NOMO-1 treated with dmso at 0.1 percent for 144 hours (cell line): ENCODE results near the gene C1QTNF3.
"Not testable (repeated sequence)": the region's sequence is repeated elsewhere in the genome, so short reads cannot be mapped to it uniquely, and the experiment has no call there.

ENCODE experiments used
- DNase-seq: peaks from one replicate; lab custom pipeline; 2025; ENCODE audit not compliant: unreplicated experiment; lab: John Stamatoyannopoulos, UW

The C1QTNF3 gene, protein sequence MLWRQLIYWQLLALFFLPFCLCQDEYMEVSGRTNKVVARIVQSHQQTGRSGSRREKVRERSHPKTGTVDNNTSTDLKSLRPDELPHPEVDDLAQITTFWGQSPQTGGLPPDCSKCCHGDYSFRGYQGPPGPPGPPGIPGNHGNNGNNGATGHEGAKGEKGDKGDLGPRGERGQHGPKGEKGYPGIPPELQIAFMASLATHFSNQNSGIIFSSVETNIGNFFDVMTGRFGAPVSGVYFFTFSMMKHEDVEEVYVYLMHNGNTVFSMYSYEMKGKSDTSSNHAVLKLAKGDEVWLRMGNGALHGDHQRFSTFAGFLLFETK

DNA sequence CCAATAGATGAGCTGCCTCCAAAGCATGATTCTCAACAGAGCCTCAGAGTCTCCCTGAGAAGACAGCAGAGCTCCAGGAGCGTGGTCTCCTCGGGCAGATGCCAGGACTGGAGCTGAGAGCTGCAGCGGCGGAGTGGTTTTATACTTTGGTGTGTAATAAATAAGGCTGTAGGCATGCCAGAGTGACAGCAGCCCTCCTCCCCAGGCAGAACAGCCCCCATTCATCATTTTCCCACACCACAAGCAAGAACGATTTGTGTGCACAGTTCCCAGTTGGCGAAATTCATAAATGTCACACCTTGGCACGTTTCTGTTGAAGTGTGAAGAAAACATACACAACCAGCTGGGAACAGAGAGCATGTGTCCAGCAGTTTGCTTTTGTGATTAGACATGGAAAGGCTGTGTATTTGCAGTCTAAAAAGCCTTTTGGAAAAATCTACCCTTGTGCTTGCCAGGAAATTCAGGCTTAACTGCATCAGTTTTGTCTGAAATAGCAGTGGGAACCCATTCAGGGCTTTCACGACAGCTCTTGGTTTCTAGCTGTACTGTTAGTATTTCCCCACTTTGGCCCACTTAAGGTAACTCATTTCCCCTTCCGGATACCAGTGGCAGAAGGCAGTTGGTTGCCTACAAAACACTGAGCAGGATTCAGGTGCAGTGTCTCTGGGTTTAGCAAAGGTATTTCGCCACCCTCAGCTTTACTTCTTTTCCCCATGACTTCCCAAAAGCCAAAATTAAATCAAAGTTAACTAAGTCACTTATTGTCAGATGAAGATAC is at the start of gene C1QTNF3:
C1QTNF3 (minus strand) TSS at position 115 of the 778 bp plus-strand sequence; CDS start at position 27, 88 bp downstream.
- peak; percentile 35 for DNase-seq

DNA sequence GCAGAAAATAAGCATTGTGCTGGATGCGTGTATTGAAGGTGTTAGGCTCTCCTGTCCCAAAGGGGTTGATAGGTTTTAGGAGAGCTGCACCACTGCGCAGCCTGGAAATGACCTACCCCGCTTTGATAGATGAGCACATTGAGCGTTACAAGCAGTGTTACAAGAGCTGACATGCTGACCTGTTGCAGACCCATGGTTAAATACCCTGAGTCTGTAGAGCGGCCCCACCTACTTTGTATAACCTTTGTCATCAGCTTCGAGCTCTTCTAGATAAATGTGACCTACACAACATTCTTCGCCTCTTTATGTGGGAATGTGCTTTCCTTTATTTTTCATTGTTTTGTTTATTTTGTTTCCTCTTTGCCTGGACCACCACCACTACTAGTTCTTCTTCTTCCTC is 48.0 kb upstream of the C1QTNF3 start:
- not testable (repeated sequence) for DNase-seq

DNA sequence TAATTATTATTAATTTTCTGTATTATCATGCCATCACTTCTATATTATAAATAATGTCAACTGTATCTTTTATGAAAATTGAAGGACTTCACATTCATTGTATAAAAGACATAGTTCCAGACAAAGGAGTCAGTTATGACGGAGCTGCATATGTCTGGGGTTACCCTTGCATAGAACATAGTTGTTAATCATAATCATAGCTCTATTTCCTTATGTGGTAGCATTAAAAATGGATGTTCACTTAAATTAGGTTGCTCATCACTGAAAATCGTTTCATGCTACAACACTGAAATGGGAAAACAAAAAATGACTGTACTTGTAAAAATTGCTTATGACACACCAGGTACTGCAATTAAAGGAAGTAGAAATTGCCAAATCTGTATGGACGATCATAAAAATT is 46.8 kb upstream of the C1QTNF3 start:
- not testable (repeated sequence) for DNase-seq

DNA sequence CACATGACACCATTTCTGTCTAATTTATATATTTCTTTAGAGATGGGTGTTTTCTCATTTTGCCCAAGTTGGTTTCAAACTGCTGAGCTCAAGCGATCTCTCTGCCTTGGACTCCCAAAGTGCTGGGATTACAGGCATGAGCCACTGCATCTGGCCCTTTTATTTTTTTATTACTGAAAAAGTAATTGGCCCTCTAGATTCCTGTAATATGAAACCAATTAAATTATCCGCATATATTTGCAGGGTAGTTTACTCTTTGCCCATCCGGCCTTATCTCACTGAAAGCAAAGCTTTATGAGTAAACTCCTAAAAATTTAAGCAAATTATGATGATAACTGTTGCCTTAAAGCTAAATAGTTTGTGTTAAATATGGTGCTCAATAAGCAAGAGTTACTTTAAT is 44.7 kb upstream of the C1QTNF3 start:
- DNase-seq: not testable (repeated sequence)

DNA sequence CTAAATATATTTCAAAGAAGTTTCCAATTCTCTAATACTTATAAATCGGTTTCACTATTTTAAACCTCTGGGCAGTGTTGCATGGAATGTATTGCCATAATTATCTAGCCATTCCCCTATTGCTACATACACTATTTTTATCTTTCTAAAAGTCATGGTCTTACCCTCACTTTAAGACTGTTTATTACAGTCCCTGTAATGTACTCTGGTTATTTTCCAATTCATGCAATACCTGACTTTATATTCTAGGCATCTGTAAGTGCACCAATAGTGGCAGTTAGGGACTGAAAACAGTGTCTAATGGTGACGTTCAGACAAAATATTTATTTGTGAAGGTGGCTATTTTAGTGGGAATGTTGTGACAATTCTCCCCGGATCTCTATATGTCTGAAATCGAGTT is 40.9 kb upstream of the C1QTNF3 start:
- not testable (repeated sequence) for DNase-seq

DNA sequence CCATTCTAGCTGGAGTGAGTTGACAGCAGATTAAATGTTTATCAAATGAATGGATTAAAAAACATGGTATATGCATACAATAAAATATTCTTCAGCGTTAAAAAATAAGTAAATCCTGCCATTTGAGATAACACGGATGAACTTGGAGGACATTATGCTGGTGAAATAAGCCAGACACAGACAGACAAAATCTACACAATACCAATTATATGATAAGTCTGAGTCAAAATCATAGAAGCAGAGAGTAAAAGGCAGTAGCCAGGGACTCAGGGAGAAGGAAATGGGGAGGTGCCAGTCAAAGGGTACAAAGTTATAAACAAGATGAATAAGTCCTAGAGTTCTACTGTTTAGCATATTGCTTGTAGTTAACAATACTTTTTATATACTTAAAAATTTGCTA is 36.5 kb upstream of the C1QTNF3 start:
- DNase-seq: not testable (repeated sequence)

DNA sequence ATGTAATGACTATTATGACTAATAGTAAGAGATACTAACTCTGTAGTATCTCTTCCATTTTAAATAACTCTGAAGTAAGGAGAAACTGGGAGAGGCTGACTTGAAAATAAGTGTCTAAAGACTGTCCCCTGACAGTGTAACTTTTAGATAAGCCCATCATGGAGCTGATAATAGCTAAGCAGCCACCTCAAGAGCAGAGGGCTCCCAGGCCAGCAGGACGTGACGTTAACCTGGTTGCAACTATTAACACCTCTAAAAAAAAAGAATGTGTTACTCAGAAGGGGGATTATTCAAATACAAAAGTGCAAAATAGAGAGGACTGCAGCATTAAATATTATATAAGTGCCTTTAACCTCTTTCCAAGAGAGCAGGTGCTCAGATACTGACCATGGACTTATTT is 34.6 kb upstream of the C1QTNF3 start:
- DNase-seq: not testable (repeated sequence)

DNA sequence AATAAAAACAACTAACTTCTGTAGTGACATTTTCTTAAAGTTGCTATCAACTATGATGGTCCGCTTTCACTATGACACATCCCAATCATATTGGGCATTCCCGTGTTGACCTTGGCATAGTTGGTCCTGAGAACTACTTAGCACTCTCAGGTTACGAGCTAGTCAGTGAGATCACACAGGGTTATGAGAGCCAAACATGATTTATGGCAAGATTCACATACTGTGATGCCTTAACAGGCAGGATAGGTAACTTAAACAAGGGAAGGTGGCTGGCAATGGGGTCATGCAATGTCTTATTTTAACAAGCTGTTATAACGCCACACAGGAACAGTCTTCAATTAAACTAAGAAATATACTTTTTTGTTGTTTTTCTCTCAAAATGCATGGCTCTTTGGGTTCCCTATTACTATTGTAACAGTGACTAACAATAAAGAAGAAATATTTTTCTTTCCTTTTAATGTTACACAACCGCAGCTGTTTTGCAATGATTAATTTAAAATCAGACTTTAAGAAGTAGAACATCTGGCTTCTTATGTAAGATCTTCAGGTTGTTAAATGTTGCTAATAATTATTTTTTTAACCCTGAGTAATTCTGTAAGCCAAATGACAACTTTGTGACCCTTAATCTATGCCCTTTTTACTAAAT is 33.8 kb upstream of the C1QTNF3 start:
- DNase-seq: peak; percentile 11

DNA sequence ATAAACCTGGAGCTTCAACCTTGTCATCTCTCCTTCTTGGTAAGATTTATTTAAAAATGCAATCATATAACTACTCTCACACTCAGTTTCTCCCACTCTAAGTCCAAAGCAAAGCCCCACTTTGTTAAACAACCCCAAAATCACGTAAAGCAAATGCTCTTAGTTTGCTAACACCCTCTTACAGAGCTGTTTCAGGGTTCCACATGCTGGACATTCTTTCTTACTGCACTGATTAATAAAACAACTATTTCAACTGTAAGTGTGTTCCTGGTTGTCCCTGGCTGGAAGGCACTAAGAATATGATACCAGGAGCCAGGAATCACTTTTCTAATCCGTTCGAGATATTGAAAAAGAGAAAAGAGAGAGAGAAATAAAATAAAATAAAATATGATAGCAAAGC is 31.5 kb upstream of the C1QTNF3 start:
- DNase-seq: not testable (repeated sequence)

DNA sequence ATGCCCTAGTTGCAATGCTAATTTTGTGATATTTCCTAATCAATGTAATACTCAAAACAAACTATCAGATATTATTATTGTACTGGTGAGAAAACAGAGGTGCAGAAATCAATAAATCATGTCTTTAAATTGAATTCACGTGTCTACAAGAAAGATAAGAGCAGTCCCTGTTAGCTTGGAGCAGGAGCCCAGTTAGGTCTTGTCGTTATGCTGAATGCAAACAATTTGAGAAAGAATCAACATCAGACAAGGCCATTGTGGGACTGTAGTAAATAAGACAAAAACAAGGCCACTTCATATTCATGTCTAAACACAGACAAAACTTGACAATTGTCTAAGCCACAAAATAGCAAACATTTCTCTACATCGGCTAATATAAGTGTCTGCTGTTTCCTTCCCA is 31.1 kb upstream of the C1QTNF3 start:
- DNase-seq: not testable (repeated sequence)

DNA sequence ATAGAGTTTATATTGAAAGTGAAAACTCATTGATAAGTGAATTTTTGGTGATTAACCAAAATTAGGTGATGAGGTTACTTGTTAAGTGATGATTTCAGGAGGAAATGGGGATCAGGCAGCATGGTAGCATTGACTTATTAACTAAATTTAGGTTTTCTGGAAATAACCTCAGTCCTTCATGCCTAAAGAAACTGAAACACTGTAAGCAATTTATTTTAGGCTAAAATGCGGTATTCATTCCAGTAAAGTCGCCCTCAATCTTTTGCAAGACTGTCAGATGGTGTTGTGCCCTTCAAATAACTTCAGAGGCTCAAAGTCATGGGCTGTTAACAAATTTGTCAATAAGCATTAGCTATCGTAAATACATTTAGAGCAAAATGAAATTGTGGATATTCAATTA is 27.6 kb upstream of the C1QTNF3 start:
- DNase-seq: not testable (repeated sequence)

DNA sequence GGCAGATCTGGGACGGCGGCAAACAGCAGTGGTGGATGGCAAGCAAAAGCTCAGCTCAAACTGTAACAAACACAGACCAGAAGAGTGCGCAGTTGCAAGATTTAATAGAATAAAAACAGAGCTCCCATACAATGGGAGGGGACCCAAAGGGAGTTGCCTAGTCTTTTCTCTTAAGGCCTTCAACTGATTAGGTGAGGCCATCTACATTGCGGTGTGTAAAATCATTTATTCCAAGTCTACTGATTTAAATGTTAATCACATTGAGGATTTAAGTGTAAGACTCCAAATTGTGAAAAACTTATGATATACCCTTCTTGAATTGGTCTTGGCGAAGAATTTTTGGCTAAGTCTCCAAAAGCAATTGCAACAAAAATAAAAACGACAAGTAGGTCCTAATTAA is 21.6 kb upstream of the C1QTNF3 start:
- DNase-seq: no peak

DNA sequence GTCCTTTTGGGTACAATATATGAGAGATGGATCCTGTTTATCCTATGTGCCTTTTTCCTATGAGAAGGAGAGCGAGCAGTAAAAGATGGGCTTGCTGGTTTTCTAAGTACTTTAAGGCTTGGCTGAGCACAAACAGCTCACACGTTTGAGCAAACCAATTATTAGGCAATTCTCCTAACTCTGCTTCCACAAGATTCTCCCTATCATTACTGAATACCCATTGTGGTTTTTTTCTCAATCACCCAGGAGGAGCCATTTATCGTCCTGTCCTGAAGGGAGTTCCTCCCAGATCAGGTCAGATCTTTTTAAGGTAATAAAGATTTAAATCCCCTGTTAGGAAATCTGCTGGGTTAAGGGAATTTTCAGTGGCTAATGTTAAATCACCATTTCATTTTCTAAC is 19.4 kb upstream of the C1QTNF3 start:
- DNase-seq: peak; percentile 40

DNA sequence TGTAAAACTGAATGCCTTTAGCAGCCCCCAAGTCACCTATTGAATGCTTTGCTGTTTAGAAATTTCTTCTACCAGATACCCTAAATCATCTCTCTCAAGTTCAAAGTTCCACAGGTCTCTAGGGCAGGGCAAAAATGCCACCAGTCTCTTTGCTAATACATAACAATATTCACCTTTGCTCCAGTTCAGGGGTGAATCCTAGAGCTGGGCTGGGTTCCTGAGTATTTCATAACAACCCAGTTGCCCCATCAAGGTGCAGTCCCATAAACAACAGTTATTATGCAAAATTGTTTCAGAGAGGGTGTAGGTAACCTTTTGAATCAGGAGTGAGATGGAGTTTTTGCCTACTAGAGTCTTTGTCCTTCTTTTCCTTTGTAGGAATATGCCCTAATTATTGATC is 19.0 kb upstream of the C1QTNF3 start:
- DNase-seq: no peak

DNA sequence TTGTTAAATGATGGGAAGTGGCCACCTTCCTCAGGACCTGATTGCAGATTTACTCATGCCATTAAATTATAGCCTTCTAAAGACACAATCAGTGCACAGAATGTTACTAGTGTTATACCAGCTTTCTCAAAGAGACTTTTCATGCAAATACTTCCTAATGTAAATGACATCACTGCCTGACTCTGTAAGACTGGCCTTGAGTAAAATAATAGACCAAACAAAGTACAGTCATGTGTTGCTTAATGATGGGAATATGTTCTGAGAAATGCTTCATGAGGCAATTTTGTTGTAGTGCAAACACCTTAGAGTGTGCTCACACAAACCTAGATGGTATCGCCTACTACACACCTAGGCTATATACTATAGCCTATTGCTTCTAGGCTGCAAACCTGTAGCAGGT is 17.0 kb upstream of the C1QTNF3 start:
- no peak for DNase-seq

DNA sequence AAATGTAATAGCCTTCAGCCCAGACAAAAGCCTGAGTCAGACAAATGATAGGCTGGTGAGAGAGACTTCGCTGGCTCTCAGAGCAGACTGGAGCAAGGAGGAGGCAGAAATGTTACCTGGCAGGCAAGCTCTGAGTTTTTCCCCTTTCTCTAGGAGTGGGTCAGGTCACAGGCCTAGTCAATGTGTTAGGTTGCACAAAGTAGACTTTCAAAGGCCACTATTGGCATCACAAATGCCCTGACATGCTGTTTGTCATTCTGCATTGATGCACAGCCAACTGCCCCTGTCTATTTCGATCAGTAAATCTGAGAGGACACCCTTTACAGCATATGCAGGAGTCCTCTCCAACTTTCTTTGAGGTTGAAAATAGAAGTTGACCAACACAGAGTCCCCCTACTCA is 15.5 kb upstream of the C1QTNF3 start:
- no peak for DNase-seq

DNA sequence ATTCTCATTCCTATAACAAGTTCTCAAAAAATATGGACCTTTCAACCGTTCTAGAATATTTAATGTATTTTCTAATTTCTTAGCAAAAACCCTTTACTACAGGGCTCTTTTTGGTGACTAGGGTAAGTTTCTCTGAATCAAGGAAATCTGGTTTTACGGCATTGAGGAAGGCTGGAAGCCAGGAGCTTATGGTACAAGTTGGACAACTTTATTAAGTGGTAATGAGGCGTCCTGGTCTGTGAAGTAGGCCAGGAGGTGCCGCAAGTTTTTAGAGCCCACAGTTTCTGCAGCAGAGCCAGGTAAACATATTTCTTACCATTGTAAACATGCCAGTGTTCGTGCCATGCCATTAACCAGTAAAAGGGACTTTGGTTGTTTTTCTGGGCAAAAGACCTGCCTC is 14.6 kb upstream of the C1QTNF3 start:
- no peak for DNase-seq

DNA sequence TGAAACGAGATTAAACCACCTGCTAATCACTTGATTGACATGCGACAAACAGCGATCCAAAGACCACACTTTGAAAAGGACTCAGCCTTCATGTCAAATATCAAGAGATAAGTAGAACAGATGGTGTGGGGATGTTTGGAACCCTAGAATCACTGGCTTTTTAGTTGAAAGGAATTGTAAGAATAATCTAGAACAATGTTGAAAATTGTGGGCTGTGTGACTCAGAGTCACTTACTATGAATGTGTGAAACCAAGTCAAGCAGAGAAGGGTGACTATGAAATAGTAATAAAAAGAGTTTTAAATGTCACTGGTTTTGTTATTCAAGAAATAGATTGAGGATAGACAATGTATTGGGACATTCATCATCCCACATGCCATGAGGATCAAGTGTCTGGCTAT is 14.1 kb upstream of the C1QTNF3 start:
- DNase-seq: no peak

DNA sequence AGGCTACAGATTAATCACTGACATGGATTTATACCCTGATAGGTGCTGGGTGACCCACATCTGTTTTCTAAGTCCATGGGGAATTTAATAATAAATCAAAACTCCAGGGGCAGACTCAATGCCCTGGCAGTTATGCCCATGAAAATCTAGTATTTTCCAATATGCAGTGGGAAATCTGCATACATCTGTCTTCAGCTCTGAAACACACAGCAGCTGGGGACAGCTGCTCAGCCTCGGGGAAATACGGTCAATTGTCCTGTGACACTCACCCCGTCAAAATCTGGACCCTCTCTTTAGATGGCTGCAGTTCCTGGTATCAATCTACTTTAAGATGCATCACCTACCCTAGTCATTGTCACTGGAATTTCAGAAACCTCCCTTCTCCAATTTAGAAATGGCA is 12.7 kb upstream of the C1QTNF3 start:
- DNase-seq: no peak

DNA sequence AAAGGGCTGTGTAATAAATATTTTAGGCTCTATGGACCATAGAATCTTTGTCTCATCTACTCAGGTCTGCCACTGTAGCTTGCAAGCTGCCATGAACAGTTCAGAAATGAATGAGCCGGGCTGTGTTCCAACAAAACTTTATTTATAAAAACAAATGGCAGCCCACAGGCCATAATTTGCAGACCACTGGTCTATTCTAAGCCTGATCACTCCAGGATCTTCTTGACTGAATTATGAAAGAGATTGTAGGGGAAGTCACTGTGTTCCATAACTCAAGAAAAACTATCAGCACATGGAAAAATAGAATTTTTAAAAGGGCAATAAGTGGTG is 11.4 kb upstream of the C1QTNF3 start:
- no peak for DNase-seq

DNA sequence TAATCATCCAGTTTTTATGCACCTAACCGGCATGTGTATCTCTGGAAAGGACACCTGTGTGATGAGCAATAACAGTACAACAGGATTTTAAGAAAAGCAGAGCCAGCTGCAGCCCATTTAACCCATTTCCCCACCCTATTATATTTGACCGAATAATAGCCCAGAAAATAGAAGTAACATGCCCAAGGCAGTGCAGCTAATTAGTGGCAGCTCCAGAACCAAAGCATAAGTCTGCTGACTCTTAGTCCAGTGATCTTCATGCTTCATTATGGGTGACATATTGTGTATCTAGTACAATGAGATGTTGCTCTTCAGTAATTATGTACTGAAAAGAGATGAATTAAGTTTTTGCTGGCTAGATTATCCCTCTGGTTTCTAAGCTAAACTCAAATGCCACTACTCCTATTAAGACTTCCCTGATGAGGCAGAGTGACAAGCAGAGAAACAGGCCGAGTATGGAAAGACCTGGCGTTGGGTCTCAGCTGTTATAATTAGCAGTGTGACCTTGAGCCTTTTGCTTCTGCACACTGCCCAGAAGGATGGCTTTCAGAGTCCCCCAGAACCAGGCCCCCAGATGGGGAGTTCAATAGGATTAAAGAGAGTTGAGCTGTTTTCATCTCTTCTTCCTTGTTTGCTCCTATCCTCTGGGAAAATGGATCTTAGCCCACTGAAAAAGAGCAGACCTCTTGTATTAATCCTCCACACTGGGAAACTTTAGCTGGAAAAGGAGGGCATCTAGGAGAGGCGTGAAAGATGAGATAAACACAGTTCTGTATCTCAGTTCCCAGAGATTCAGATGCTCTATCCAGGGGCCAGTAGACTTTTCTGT is 10.8 kb upstream of the C1QTNF3 start:
- DNase-seq: no peak
